GM12878 (cell line): ENCODE results near the gene MYCBP. TPM values are rescaled to one million over a fixed set of nuclear protein-coding genes. Genes with fewer than 3 reads are reported as not detected.

ENCODE experiments used
- ATAC-seq: fragments of 200-7000 bp; cut with Tn5 transposase; 3 replicates; pipeline ENCODE4 v1.9.1; 2020; ENCODE audit warnings: mild to moderate bottlenecking, moderate library complexity
- BruUV-seq: library from RNA; stranded (reverse); fragments of 400-500 nt; replicated peaks from 2 replicates; lab custom pipeline; 2021; lab: Mats Ljungman, UMichigan
- CTCF ChIA-PET: fragments of 300-600 bp; sonication (Branson Sonifier 250); formaldehyde crosslinking; extraction: SDS; loops from one replicate; lab custom pipeline; 2021; ENCODE audit warnings: inconsistent platforms; lab: Yijun Ruan, JAX
- POLR2A ChIA-PET: fragments of 350-600 bp; formaldehyde crosslinking; extraction: SDS; loops from one replicate; lab custom pipeline; 2021; ENCODE audit warnings: inconsistent platforms; lab: Charles Lee
- RAD21 ChIA-PET: fragments of 300-600 bp; sonication (Branson Sonifier 250); formaldehyde crosslinking; loops from one replicate; lab custom pipeline; 2023; ENCODE audit warnings: antibody characterized with exemption; ENCODE audit not compliant: unreplicated experiment; lab: Charles Lee
- SMC1A ChIA-PET: fragments of 300-600 bp; sonication (Branson Sonifier 250); formaldehyde crosslinking; loops from one replicate; lab custom pipeline; 2023; ENCODE audit not compliant: unreplicated experiment, uncharacterized antibody; lab: Charles Lee
- DNase-seq: peaks from one replicate; pipeline ENCODE4 v3.0.0-alpha.2; 2011; ENCODE audit warnings: low read depth, low spot score
- FAIRE-seq: peaks from 3 replicates; lab custom pipeline; 2011; peaks lifted over from hg19 to GRCh38; lab: Jason Lieb, UNC
- H2AFZ ChIP-seq: 2 replicates; pipeline ENCODE4 v1.6.0; 2011; ENCODE audit warnings: low read depth, low read length, control low read depth; ENCODE audit not compliant: control insufficient read depth
- H3K27ac ChIP-seq: 2 replicates; pipeline ENCODE4 v1.5.1; 2011; ENCODE audit warnings: control low read depth; ENCODE audit not compliant: control insufficient read depth, insufficient read depth
- H3K27me3 ChIP-seq, 2 experiments: replicated peaks in 1 of 2; 2 replicates each; pipeline versions ENCODE4 v1.6.0 to v1.6.1; 2011; ENCODE audit warnings: low read length in 1 of 2; ENCODE audit not compliant: control insufficient read depth in 2 of 2, insufficient read depth in 2 of 2
- H3K36me3 ChIP-seq, 2 experiments: 2 replicates each; pipeline ENCODE4 v1.5.1; 2011; ENCODE audit warnings: low read length in 1 of 2; ENCODE audit not compliant: control insufficient read depth in 2 of 2, insufficient read depth in 2 of 2
- H3K4me1 ChIP-seq: 2 replicates; pipeline ENCODE4 v1.6.1; 2011; ENCODE audit warnings: mild to moderate bottlenecking, low read length, moderate library complexity, mixed read lengths; ENCODE audit not compliant: control insufficient read depth, insufficient read depth
- H3K4me2 ChIP-seq: 2 replicates; pipeline ENCODE4 v1.6.0; 2011; ENCODE audit warnings: control low read depth; ENCODE audit not compliant: control insufficient read depth, insufficient read depth
- H3K4me3 ChIP-seq: fragments of 200-600 bp; sonication (generic); 2 replicates; pipeline ENCODE4 v1.5.1; 2016
- H3K79me2 ChIP-seq: 2 replicates; pipeline ENCODE4 v1.6.0; 2011; ENCODE audit warnings: low read length; ENCODE audit not compliant: control insufficient read depth, insufficient read depth
- H3K9ac ChIP-seq: 2 replicates; pipeline ENCODE4 v1.8.0; 2011; ENCODE audit warnings: low read length, control low read depth, mixed read lengths; ENCODE audit not compliant: control insufficient read depth, insufficient read depth
- H3K9me3 ChIP-seq: replicated peaks from 3 replicates; pipeline ENCODE4 v1.5.1; 2011; ENCODE audit warnings: mild to moderate bottlenecking, low read length; ENCODE audit not compliant: control insufficient read depth, insufficient read depth
- H4K20me1 ChIP-seq: 2 replicates; pipeline ENCODE4 v1.6.0; 2011; ENCODE audit not compliant: control insufficient read depth, insufficient read depth
- EGR1 ChIP-seq, 2 experiments: IDR thresholded peaks; 1 replicate in 1 of 2; 2 replicates in 1 of 2; pipeline ENCODE4 v1.6.1; 2011 to 2012; ENCODE audit warnings: low read depth in 2 of 2, low read length in 2 of 2, borderline replicate concordance in 1 of 2, mild to moderate bottlenecking in 1 of 2, moderate library complexity in 1 of 2
- HSF1 ChIP-seq: fragments of 150-350 bp; IDR thresholded peaks from 2 replicates; pipeline ENCODE4 v1.6.1; 2014; ENCODE audit warnings: mild to moderate bottlenecking, low read depth, low read length
- RCOR1 ChIP-seq: conservative IDR thresholded peaks from 2 replicates; pipeline ENCODE4 v1.6.1; 2012; ENCODE audit warnings: low read depth, low read length, improper control_type of control experiment
- SIN3A ChIP-seq: IDR thresholded peaks from 2 replicates; pipeline ENCODE4 v1.6.1; 2012; ENCODE audit warnings: low read depth, low read length, improper control_type of control experiment
- STAT3 ChIP-seq: IDR thresholded peaks from 2 replicates; pipeline ENCODE4 v1.6.1; 2011; ENCODE audit warnings: low read depth, low read length, improper control_type of control experiment
- TARDBP ChIP-seq: IDR thresholded peaks from 2 replicates; pipeline ENCODE4 v1.6.1; 2016; ENCODE audit warnings: borderline replicate concordance
- ZNF274 ChIP-seq: IDR thresholded peaks from one replicate; pipeline ENCODE4 v1.8.0; 2011; ENCODE audit not compliant: insufficient read length, insufficient read depth
- ZZZ3 ChIP-seq: IDR thresholded peaks from 2 replicates; pipeline ENCODE4 v1.6.1; 2011; ENCODE audit warnings: low read depth; ENCODE audit not compliant: control insufficient read depth, insufficient read length
- WGBS: methylation state at CpG from one replicate; pipeline ENCODE4 v1.1.6; 2016; ENCODE audit warnings: low lambda C conversion rate; ENCODE audit not compliant: insufficient replicate concordance, insufficient coverage; ENCODE audit errors: missing lambda C conversion rate; 5-methylcytosine and 5-hydroxymethylcytosine counted together
- in situ Hi-C: fragments of 300-500 bp; cut with MboI; formaldehyde crosslinking; loops from 9 replicates; pipeline ENCODE4 v1.14.3; 2018; ENCODE audit warnings: mixed read lengths
- intact Hi-C: fragments of 100-400 bp; cut with micrococcal nuclease; formaldehyde crosslinking; loops from one replicate; pipeline ENCODE4 v1.14.2; 2022; ENCODE audit not compliant: unreplicated experiment
- polyA plus RNA-seq, 11 experiments: library from polyadenylated mRNA; depleted of rRNA in 4 of 11; unstranded in 6 of 11; stranded (reverse) in 5 of 11; fragments of >200 nt; fragmentation: Nextera tagmentation in 4 of 11; fragmentation: Illumina TruSeq in 1 of 11; extraction: Ambion mirVana in 4 of 11; extraction: Trizol in 1 of 11; gene quantifications; 1 replicate in 1 of 11; 2 replicates in 10 of 11; pipeline versions ENCODE4 v1.2.1 to v1.2.3, GENCODE V29; 2011 to 2016; ENCODE audit warnings: inconsistent platforms in 2 of 11, missing spikeins in 2 of 11, low read depth in 1 of 11
- total RNA-seq, 4 experiments: library from RNA; depleted of rRNA in 3 of 4; stranded (reverse); fragments of >200 nt in 3 of 4; fragmentation: Illumina TruSeq in 1 of 4; extraction: Trizol in 1 of 4; gene quantifications; 2 replicates each; pipeline versions ENCODE4 v1.2.1 to v1.2.3, GENCODE V29; 2013 to 2021

The MYCBP gene
- total and polyA plus RNA-seq, 10 of the 15 experiments (the other 5 are each of a cell fraction or from before 2014, with no cell fraction given), result 26.1 to 210 (median 43.1) TPM

DNA sequence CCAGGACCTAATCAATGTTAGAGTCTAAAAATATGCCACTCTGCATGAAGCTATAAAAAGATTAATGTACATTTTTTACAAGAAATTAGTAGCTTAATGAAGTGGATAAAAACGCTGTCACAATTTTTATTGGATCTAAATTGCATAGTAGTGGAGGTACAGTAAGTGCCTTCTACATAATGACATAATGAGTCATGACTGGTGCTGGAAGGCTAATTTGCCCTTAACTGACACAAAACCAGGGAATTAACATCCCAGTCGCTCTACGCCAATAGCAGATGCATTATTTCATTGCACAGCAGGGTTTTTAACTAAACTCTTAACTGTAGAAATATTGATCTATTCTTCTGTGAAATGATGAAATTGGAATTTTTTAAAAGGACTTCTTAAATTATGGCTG is 46.9 kb downstream of the MYCBP start:
- DNase-seq, result no peak

More for the DNA sequence above, 46.9 kb downstream of the MYCBP start:
- Histone ChIP-seq H3K79me2 (no peaks in the 10 kb centered on the region), H3K27ac (no peak overlapping the region), H3K4me1 (no peaks in the 10 kb centered on the region), H3K36me3 (no peaks in the 10 kb centered on the region), H3K27me3 (peaks cover 0 to 4% of the 10 kb centered on the region in 2 experiments; a peak in 1 of 4 replicates), H4K20me1 (no peaks in the 10 kb centered on the region), H3K9ac (no peak overlapping the region), H3K4me3 (no peak overlapping the region), H3K9me3 (no peaks in the 10 kb centered on the region), H2AFZ (no peak overlapping the region), H3K4me2 (no peak overlapping the region)
- in situ Hi-C loops, result loop anchor here (25.0 kb wide), 1 partner anchor 939 kb away; no protein-coding TSS in a partner anchor
- ChIA-PET POLR2A (no interaction called here), SMC1A (interaction anchor here (0.6 to 1.7 kb wide), 3 partner anchors 200 to 754 kb away, joined by 3 to 6 read pairs (median 4); partner anchors contain the start of gene NDUFS5), CTCF (interaction anchor here (0.5 to 2.9 kb wide), 2 partner anchors 9 to 1084 kb away, joined by 4 to 14 read pairs; no protein-coding TSS in a partner anchor), RAD21 (interaction anchor here (0.6 kb wide), 1 partner anchor 231 kb away, joined by 3 read pairs; no protein-coding TSS in a partner anchor)
- intact Hi-C loops, result no loop called here
- BruUV-seq, result no TSS peak
- no peak for ATAC-seq
- TF ChIP-seq HSF1 (no peak), EGR1 (IDR thresholded peaks at IDR 0.05; ENCODE audit: borderline replicate concordance in 1 of 2, low read depth in 2 of 2, low read length in 2 of 2) (no peak), ZZZ3 (no peak), ZNF274 (no peak), TARDBP (no peak), RCOR1 (no peak), STAT3 (no peak), SIN3A (no peak)
- no peak for FAIRE-seq
- WGBS, result 46% methylated on average over 3 of the region's 3 CpGs
